ENCODE results near the gene SLC13A2.
"Not testable (repeated sequence)": the region's sequence is repeated elsewhere in the genome, so short reads cannot be mapped to it uniquely, and the experiment has no call there.

SLC13A2 gene

DNA sequence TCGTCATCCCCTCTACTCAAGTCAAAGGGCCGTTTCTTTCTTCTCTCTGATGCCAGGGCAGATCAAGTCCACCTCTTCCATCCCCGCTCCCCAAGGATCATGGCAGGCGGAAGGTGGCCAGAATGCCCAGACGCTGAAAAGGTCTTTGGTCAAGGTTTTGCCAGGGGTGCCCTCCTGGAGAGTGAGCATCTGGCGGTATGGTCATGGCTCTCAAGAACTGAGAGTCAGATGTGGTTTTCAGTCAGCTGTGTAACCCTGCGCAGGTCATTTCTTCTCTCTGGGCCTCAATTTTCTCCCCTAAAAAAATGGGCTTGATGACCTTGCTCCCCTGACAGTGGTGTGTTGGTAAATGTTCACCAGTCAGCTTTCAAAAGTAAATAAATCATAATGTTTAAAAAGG, 45.1 kb downstream of the SLC13A2 start:
- DNase-seq (ENCODE audit: low spot score), result no peak

- DNase-seq (ENCODE audit: low spot score), result no peak
Measured at GRCh38 chr17:28519236-28519635, 45.8 kb downstream of the SLC13A2 start.

DNA sequence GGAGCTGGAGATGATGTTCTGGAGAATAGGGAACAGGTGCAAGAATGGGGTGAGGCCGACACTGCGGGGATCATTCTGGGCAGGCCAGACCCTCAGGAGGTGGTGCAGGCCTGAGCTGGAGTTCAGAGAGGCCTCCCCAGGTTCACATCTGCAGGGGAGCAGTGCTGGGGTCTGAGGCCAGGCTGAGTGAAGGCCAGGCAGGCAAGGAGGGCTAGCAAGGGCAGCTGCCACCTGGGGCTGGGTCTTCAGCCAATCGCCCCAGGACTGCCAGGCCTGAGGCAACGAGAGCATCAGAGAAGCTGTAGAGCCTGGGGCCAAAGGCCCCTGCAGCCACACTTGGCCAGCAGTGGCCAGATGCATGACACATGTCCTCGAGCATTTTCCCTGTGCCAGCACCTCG, 47.2 kb downstream of the SLC13A2 start:
- no peak for DNase-seq (ENCODE audit: low spot score)

- DNase-seq (ENCODE audit: low spot score), result no peak
Measured at GRCh38 chr17:28521311-28522085, 48.1 kb downstream of the SLC13A2 start.

DNA sequence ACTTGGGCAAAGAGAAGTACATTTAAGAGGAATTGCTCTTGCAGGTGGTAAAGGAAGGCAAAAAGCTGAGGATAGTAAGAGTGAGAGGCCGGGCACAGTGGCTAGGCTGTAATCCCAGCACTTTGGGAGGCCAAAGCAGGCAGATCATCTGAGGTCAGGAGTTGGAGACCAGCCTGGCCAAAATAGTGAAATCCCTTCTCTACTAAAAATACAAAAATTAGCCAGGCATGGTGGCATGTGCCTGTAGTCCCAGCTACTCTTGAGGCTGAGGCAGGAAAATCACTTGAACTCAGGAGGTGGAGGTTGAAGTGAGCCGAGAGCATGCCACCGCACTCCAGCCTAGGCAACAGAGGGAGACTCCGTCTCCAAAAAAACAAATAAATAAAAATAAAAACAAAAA, 48.8 kb downstream of the SLC13A2 start:
- DNase-seq (ENCODE audit: low spot score), result not testable (repeated sequence)

DNA sequence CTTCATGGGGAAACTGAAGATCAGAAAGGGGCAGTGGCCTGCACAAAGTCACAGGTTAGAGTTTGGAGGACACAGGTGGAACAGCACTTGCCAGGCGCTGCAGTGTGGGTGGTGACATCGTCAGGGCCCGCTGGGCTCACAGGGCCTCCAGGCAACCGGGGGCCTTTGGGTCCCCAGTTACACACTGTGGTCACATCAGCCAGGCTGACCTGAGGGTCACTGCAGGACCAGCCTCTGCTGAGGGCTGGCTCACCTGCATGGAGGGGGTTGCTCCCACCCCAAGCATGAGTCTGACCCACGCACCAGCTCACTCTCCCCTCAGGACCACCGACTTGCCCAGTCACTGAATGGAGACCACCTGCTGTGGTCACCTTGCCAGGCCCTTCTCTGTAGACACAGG, 49.7 kb downstream of the SLC13A2 start:
- DNase-seq (ENCODE audit: low spot score), result no peak

DNA sequence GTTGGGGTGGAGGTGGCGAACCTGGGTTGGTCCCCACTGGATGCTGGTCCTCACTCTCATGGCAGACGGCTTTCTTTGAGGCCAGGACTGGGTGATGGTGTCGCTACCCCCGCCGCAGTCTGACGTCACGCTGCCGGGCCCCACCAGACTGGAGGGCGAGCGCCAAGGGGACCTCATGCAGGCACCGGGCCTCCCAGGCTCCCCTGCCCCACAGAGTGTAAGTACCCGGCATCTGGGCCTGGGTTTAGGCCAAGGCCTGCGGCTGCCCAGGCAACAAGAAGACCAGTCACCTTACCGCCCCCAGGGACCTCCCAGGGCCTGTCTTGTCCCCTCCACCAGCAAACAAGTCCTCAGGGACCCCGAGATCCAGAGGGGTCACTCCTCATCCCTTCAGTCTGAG, 50.4 kb downstream of the SLC13A2 start:
- no peak for DNase-seq (ENCODE audit: low spot score)

- no peak for DNase-seq (ENCODE audit: low spot score)
Measured at GRCh38 chr17:28524476-28525424, 51.3 kb downstream of the SLC13A2 start.

DNA sequence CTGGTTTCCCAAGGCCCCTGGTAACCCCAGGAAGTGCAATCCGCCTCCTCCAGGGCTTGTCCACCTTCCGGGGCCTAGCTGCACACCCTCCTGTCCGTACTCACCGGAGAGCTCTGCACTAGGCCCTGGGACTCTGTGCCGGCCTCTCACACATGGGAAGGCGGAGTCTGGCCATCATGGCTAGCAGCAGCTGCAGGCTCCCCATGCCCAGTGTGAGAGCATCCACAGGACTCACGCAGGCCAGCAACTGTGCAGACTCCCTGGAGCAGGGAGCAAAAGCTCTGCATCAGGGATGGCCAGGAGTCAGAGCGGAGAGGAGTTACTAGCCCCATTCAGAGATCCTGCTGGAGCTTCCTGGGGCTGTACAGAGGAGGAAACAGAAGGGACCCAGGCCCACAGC, 52.9 kb downstream of the SLC13A2 start:
- DNase-seq (ENCODE audit: low spot score), result no peak

GRCh38 chr17:28527181-28527681, 53.8 kb downstream of the SLC13A2 start:
- no peak for DNase-seq (ENCODE audit: low spot score)

DNA sequence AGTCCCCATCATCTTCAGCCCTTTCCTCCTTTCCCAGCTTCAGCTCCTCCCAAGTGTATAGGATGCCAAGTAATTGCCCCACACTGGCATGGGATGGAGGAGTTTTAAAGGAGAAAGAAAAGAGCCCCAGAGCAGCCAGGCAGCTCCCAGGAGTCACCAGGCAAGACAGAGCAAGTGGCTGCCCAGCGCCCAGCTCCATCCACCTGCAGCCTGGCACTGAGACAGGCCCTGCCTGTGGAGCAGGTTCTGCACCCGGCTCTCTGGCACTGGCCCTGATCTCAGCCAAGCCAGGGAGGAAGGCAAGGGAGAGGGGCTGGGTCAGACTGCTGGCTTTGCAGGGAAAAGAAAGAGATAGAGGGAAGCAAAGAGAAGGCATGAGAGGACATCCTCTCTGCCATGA, 54.4 kb downstream of the SLC13A2 start:
- DNase-seq (ENCODE audit: low spot score), result no peak

- no peak for DNase-seq (ENCODE audit: low spot score)
Measured at GRCh38 chr17:28528327-28529012, 55.0 kb downstream of the SLC13A2 start.

DNA sequence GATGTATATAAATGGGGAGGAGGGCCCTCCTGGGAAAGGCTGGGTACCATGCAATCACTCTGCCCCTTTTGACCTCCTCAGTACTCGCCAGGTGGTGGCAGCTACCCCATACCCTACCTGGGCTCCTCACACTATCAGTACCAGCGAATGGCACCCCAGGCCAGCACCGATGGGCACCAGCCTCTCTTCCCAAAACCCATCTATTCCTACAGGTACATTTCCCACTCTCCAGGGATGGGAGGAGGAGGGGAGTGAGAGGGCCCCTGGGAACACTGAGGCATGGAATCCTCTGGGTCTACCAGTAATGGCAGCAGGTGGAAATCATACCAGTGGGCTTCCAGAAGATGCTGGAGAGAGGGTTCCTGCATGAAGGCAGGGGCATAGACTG, 55.6 kb downstream of the SLC13A2 start:
- no peak for DNase-seq (ENCODE audit: low spot score)

DNA sequence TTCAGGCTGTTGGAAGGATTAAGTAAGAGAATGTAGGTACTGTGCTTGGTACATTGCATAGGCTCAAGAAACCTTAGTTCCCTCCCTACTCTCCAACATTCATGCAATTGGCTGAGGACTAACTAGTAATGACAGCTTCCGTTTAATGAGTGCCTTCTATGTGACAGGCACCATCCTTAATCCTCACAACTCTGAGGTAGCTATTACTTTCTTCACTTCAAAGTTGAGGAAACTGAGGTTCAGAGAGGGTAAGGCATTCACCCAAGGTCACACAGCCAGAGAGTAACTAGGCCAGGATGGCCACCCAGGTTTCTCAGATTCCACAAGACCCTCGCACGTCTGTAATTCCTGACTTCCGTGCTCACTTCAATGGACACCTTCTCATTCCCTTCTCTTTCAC, 56.8 kb downstream of the SLC13A2 start:
- DNase-seq (ENCODE audit: low spot score), result no peak

DNA sequence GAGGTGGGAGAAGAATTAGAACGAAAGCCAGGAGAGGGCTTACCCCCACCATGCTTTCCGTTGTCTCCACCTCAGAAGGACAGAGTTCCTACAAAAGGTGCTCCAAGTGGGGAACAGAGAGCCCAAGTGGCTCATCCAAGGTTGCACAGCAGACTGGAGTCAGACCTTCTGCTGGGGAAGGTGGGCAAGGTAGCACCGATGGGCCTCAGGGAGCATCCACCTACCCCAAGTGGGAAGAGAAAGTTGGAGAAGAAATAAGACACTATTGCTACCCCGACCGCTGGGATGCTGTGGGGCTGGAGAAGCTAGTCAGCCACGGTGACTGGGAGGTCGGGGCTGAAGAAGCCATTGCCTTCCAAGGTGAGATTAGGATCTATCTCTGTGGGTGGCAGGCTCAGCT, 57.5 kb downstream of the SLC13A2 start:
- DNase-seq (ENCODE audit: low spot score), result no peak

DNA sequence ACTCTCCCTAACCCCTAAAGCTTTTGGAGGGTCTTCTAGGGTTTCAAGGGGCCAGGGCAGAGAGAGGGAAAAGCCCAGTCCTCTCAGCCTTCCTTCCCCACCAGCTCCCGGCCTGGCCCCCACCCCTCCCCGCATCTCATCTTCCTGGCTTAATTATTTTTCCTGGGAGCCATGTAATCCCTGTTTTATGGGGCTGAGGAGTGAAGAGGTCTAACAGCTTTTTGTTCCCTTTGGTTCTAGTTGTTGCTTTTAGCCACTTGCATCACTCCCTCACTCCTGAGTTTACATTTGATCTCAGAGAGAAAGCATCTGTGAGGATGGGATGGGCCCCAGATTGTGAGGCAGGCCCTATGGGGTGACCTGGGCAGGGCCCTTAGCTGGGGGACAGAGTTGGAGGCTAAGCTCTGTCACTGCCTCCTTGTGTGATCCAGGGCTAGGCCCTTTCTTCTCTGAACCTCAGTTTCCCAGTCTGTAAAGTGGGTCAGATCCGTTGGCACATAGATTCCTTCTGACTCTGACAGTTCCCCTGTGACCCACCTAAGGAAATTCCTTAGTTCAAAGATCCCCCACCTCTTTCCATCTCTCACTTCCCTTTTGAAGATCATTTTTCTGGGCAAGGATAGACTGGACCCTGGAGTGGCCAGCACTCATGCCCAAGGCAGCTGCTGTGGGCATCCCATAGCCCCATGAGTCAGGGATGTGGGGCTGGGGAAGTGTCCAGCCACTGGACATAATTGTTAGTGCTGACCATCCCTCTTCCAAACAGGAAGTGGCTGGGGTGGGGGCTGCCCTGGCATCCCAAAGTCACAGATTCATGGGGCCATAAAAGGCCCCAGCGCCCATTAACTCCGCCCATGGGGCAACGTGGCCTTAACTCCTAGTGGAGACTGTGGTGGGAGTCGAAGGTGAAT, 58.9 kb downstream of the SLC13A2 start:
- DNase-seq (ENCODE audit: low spot score), result no peak

GRCh38 chr17:28533091-28533807, 59.8 kb downstream of the SLC13A2 start:
- no peak for DNase-seq (ENCODE audit: low spot score)

DNA sequence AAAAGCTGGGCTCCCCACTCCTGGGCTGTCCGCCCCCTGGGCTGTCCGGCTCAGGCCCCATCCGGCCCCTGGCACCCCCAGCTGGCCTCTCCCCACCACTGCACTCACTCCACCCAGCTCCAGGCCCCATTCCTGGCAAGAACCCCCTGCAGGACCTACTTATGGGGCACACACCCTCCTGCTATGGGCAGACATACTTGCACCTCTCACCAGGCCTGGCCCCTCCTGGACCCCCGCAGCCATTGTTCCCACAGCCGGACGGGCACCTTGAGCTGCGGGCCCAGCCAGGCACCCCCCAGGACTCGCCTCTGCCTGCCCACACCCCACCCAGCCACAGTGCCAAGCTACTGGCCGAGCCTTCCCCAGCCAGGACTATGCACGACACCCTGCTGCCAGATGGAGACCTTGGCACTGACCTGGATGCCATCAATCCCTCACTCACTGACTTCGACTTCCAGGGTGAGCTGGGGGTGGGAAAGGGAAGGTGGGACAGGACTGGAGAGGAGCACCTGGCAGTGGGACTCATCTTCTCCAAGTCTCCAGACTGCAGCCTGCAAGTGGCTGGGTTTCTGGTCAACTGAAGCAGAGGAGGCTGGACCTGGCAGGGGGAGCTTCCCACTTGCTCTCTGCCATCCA, 61.4 kb downstream of the SLC13A2 start:
- no peak for DNase-seq (ENCODE audit: low spot score)

DNA sequence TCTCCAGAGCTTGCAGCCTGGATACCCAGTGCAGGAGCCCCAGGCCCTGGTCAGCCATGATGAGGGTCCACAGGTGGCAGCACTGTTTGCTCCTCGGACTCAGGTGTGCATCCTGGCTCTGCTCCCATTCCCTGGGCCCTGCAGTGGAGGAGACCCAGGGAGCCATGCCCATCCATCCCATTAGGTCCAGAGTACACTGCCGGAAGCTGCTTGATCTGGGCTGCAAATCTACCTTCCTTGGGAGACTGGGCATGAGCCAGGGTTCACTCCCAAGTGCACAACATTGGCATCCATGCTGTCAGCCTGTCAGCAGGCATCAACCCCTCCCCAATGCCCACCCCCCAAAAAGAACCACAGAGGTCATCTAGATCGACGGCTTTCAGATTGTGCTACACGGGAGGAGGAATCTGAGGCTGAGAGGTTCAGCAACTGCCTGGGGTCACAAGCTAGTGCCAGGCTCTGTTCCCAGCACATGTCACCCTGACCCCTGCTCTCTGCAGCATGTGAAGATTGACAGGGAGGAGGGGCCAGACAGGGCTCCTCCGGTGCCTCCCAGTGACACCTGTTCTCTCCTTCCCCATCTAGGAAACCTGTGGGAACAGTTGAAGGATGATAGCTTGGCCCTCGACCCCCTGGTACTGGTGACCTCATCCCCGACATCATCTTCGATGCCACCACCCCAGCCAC, 63.2 kb downstream of the SLC13A2 start:
- DNase-seq (ENCODE audit: low spot score), result no peak

DNA sequence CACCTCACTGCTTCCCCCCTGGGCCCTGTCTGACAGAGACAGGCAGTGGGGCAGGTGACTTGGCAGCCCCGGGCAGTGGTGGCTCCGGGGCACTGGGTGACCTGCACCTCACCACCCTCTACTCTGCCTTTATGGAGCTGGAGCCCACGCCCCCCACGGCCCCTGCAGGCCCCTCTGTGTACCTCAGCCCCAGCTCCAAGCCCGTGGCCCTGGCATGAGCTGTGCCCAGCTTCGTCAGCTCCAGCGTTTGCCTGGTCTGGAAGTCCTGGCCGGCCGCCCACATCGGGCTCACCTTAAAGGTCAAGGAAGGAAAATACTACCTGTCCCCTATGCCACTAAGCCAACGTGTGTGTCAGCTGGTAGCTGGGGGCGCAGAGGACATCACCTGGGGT, 63.8 kb downstream of the SLC13A2 start:
- DNase-seq (ENCODE audit: low spot score), result no peak
